ENCODE data around the gene ELF5.

The ELF5 gene

DNA sequence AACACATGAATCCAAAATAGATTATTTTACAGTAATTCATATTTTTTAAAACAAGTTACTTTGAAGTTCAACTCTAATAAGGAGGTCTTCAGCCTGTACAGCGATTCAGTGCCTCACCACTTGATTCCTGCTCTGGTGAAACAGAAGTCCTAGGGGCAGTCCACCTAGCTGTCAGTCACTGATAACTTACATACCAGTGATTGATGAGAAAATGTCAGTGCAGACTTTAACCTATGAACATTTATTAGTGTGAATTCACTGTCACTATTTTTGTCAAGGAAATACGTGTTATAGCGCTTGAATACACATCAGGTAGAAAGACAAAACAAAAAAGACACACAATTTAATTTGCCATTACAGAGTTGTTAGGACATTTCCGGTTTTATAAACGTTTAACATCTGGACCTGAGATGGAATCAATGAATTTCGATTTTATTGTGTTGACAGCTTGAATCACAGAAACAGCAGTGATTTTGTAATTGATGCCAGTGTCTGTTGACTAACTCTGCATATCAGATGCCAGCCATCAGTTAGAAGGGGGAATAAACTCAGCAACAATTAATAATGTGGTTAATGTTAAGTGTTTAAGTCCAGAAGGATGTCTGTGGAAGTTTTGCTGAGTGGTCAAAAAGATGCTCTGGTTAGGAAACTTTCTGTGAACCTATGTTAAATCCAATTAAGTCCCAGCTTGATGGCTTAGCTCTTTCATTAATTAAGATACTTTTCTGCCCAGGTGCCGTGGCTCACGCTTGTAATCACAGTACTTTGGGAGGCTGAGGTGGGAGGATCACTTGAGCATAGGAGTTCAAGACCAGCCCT, 34.5 kb downstream of the ELF5 start:
- Histone ChIP-seq H3K27ac (replicated peaks) (no peak overlapping the region), H3K4me3 (replicated peaks; ENCODE audit: insufficient read depth, low read length) (no peak overlapping the region), H3K27me3 (ENCODE audit: insufficient read depth, poor library complexity, severe bottlenecking) (peaks cover 2% of the 10 kb centered on the region)
- TF ChIP-seq SPI1 (IDR thresholded peaks at IDR 0.05; ENCODE audit: borderline replicate concordance, low read depth) (no peak), GABPA (IDR thresholded peaks at IDR 0.05; ENCODE audit: low read depth) (no peak), POLR2AphosphoS5 (IDR thresholded peaks at IDR 0.05; ENCODE audit: low read depth) (no peak)
- TF ChIP-seq, protein P1, sequence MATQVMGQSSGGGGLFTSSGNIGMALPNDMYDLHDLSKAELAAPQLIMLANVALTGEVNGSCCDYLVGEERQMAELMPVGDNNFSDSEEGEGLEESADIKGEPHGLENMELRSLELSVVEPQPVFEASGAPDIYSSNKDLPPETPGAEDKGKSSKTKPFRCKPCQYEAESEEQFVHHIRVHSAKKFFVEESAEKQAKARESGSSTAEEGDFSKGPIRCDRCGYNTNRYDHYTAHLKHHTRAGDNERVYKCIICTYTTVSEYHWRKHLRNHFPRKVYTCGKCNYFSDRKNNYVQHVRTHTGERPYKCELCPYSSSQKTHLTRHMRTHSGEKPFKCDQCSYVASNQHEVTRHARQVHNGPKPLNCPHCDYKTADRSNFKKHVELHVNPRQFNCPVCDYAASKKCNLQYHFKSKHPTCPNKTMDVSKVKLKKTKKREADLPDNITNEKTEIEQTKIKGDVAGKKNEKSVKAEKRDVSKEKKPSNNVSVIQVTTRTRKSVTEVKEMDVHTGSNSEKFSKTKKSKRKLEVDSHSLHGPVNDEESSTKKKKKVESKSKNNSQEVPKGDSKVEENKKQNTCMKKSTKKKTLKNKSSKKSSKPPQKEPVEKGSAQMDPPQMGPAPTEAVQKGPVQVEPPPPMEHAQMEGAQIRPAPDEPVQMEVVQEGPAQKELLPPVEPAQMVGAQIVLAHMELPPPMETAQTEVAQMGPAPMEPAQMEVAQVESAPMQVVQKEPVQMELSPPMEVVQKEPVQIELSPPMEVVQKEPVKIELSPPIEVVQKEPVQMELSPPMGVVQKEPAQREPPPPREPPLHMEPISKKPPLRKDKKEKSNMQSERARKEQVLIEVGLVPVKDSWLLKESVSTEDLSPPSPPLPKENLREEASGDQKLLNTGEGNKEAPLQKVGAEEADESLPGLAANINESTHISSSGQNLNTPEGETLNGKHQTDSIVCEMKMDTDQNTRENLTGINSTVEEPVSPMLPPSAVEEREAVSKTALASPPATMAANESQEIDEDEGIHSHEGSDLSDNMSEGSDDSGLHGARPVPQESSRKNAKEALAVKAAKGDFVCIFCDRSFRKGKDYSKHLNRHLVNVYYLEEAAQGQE (IDR thresholded peaks at IDR 0.05; ENCODE audit: insufficient replicate concordance, low read depth) = no peak
- TF ChIP-seq, protein P2, sequence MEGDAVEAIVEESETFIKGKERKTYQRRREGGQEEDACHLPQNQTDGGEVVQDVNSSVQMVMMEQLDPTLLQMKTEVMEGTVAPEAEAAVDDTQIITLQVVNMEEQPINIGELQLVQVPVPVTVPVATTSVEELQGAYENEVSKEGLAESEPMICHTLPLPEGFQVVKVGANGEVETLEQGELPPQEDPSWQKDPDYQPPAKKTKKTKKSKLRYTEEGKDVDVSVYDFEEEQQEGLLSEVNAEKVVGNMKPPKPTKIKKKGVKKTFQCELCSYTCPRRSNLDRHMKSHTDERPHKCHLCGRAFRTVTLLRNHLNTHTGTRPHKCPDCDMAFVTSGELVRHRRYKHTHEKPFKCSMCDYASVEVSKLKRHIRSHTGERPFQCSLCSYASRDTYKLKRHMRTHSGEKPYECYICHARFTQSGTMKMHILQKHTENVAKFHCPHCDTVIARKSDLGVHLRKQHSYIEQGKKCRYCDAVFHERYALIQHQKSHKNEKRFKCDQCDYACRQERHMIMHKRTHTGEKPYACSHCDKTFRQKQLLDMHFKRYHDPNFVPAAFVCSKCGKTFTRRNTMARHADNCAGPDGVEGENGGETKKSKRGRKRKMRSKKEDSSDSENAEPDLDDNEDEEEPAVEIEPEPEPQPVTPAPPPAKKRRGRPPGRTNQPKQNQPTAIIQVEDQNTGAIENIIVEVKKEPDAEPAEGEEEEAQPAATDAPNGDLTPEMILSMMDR (IDR thresholded peaks at IDR 0.05; ENCODE audit: insufficient read depth, low read length) = no peak
- DNase-seq (ENCODE audit: low read depth in 1 of 2, low spot score in 1 of 2) = no peak

DNA sequence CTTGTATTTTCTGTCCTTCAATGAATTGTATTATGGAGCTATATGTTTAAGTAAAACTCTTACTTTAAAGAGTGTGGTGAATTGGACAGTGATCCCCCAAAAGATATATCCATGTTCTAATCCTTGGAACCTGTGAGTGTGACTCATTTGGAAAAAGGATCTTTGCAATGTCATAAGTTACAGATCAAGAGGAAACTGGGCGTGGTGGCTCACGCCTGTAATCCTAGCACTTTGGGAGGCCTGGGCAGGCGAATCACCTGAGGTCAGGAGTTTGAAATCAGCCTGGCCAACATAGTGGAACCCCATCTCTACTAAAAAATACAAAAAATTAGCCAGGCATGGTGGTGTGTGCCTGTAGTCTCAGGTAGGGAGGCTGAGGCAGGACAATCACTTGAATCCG, 36.7 kb downstream of the ELF5 start:
- no peak overlapping the region for H3K27ac ChIP-seq (replicated peaks)
- no peak for DNase-seq (ENCODE audit: low read depth in 1 of 2, low spot score in 1 of 2)
- TF ChIP-seq SPI1 (IDR thresholded peaks at IDR 0.05; ENCODE audit: borderline replicate concordance, low read depth) (no peak), GABPA (IDR thresholded peaks at IDR 0.05; ENCODE audit: low read depth) (no peak), POLR2AphosphoS5 (IDR thresholded peaks at IDR 0.05; ENCODE audit: low read depth) (no peak)
- TF ChIP-seq, protein P1 (IDR thresholded peaks at IDR 0.05; ENCODE audit: insufficient replicate concordance, low read depth) = no peak
- TF ChIP-seq, protein P2 (IDR thresholded peaks at IDR 0.05; ENCODE audit: insufficient read depth, low read length) = no peak
- H3K27me3 ChIP-seq (ENCODE audit: insufficient read depth, poor library complexity, severe bottlenecking) = peaks cover 2% of the 10 kb centered on the region
- H3K4me3 ChIP-seq (replicated peaks; ENCODE audit: insufficient read depth, low read length) = no peak overlapping the region

DNA sequence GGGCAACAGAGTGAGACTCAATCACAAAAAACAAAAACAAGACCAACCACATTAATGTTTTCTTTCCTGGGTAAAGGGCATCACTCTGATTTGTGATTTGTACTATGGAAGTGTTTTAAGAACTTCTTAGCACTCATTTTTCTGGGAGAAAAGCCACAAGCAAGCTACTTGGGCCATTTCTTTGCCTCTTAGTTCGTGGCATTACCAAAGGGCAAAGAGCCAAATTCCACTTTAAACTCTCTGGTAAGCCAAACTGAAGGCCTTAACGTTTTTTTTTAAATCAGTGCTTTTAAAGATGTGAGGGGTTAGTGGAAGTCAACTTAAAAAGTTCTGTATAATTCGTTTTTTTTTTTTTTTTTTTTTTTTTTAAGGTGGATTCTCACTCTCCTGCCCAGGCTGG, 37.9 kb downstream of the ELF5 start:
- no peak overlapping the region for H3K4me3 ChIP-seq (replicated peaks; ENCODE audit: insufficient read depth, low read length)
- H3K27me3 ChIP-seq (ENCODE audit: insufficient read depth, poor library complexity, severe bottlenecking) = peaks cover 2% of the 10 kb centered on the region
- TF ChIP-seq POLR2AphosphoS5 (IDR thresholded peaks at IDR 0.05; ENCODE audit: low read depth) (no peak), GABPA (IDR thresholded peaks at IDR 0.05; ENCODE audit: low read depth) (no peak), SPI1 (IDR thresholded peaks at IDR 0.05; ENCODE audit: borderline replicate concordance, low read depth) (no peak)
- TF ChIP-seq, protein P1 (IDR thresholded peaks at IDR 0.05; ENCODE audit: insufficient replicate concordance, low read depth) = no peak
- TF ChIP-seq, protein P2 (IDR thresholded peaks at IDR 0.05; ENCODE audit: insufficient read depth, low read length) = no peak
- no peak for DNase-seq (ENCODE audit: low read depth in 1 of 2, low spot score in 1 of 2)
- no peak overlapping the region for H3K27ac ChIP-seq (replicated peaks)

Measured in HL-60 (cell line).